ENCODE results near the gene RNASEL.

DNA sequence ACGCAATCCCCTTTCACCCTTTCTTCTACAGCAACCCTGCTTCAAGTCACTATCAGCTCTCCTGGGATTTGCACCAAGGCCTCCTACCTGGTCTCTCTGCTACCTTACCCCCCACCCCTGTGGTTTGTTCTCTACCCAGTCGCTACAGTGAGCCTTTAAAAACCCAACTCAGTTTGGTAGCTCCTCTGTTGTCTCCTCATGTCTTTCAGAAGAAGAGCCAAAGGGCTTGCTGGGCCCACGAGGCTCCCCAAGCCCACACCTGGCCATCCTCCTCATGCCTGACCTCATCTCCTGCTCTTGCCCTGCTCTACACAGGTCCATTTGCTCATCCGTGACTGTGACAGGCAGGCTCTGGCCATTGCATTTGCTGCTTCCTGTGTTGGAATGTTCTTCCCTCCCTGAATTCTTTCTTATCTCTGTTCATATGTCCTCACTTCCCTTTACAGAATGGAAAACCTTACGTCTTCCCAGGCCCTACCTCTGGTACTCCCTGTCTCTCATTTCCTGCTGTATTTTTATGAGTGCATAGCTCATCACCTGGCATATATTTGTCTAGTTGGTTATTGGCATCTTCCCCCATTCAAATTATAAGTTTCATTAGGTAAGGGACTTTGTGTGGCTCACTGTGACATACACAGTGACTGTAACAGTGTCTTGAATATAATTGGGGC, 11.8 kb upstream of the RNASEL start:
- TF ChIP-seq CTCF (IDR thresholded peaks at IDR 0.05) (no peak), POLR2A (IDR thresholded peaks at IDR 0.05) (no peak)

Data from lower leg skin (tissue), 3 donors.